GM12874 (cell line): ENCODE results near the gene KRT3.

Source experiments
- TF ChIP-seq, protein P1 (sequence below): IDR thresholded peaks from 2 replicates; pipeline ENCODE4 v1.5.1; 2011; ENCODE audit warnings: low read depth, mild to moderate bottlenecking, control low read depth, low read length, moderate library complexity; ENCODE audit not compliant: insufficient read depth

KRT3 gene

DNA sequence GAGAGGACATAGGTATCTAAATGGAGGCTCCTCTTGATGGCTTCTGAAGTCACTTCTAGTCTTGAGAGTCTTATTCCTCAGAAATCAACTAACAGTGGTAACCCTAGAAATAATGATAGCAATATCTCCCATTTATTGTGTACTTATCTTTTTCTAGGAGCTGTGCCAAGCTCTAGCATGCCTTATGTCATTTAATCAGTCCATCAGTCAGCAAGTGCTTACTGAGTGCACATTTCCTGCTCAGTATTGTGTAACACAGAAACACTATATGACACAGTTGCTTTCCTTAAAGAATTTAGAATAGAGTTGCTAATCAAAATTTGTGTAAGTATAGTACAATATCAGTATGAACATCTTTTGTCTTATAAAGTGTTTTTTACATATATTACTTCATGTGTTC lies 55.3 kb downstream of the KRT3 start:
- TF ChIP-seq, protein P1, sequence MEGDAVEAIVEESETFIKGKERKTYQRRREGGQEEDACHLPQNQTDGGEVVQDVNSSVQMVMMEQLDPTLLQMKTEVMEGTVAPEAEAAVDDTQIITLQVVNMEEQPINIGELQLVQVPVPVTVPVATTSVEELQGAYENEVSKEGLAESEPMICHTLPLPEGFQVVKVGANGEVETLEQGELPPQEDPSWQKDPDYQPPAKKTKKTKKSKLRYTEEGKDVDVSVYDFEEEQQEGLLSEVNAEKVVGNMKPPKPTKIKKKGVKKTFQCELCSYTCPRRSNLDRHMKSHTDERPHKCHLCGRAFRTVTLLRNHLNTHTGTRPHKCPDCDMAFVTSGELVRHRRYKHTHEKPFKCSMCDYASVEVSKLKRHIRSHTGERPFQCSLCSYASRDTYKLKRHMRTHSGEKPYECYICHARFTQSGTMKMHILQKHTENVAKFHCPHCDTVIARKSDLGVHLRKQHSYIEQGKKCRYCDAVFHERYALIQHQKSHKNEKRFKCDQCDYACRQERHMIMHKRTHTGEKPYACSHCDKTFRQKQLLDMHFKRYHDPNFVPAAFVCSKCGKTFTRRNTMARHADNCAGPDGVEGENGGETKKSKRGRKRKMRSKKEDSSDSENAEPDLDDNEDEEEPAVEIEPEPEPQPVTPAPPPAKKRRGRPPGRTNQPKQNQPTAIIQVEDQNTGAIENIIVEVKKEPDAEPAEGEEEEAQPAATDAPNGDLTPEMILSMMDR, result no peak

DNA sequence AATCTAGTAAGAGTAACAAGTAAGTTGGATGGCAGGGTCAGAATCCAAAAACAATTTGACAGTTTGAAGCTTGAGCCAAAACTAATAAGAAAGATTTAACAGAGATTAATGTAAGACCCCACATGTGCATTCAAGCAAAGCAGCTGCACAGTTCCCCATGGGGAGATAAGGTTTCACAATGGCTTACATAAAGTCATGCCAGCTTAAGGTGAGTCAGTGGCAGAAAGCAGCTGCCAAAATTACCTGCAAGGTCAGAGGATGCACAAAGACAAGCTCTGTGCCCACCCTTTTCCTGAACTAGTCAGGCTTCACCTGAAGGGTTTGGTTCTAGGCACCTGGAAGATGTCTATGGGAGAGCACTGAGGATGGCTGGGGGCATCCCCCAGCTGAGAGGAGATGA lies 56.0 kb downstream of the KRT3 start:
- TF ChIP-seq, protein P1, result no peak
